GM21367 (cell line): ENCODE data around the gene GAK.

Experiments
- ATAC-seq: cut with Tn5 transposase; IDR thresholded peaks from one replicate; pipeline ENCODE4 v1.9.1; 2021; ENCODE audit not compliant: unreplicated experiment

The GAK gene

DNA sequence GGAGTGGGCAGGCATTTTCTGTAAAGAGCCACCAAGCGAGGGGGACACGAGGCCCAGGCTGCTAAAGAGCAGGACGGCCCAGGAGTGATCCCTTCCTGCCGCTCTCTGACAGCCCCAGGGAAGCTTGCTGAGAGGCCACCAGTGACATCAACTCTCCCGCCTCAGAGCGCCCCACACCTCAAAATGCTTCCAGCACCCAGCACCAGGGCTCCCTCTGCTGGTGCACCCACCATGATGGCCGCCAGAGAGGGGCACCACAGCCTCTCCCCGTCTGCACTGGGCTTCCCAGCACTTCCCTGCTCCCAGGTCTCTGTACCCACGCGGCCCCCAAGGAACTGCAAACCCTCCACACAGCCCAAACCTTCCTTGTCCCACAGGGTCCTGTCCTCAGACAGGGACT lies 40.4 kb downstream of the GAK start:
- no peak for ATAC-seq

DNA sequence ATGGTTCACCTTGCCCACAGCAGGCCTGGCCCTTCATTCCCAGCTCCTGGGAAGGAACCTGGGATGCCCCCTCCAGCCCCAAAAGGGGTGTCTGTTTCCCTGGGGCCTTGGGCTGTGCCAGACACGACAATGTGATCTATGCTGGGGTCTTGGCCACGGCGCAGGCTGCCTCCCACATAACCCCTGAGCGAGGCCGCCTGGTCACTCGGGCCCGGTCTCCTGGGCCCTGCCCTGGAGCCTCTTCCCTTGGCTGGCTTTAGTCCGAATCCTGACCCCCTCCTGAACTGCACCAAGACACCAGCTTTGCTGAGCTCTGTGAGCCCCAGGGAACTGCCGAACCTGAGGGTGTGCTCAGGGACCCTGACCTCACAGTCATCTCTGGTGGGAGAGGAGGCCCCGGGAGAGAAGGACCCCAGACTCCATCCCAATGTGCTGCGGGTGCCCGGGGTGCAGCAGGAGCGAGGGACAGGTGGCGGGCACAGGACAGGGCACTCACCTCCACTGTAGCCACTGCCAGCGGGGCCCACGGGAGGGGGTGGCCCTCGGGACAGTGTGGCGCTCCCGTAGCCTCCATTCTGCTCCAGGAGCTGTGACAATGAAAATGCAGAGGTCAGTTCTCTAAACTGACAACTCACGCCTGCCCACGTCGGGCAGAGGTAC lies 42.0 kb downstream of the GAK start:
- no peak for ATAC-seq

DNA sequence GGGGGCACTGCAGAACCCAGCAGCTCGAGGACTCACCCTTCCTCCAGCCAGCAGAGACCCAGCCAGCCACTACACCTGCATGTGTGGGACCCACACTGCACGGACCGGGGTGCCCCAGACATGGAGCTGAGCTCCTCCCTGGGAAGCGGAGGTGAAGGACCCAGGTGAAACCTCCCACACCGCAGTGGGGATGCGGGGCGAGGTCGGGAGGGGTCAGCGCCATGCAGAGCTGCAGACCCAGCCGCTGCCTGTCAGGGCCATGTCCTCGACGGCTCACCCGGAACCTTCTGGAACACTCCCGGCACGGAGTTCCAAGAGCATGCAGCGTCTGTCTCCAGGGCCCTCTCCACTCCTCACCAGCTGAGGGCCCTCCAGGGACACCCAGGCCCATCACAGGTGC lies 42.6 kb downstream of the GAK start:
- ATAC-seq, result no peak

DNA sequence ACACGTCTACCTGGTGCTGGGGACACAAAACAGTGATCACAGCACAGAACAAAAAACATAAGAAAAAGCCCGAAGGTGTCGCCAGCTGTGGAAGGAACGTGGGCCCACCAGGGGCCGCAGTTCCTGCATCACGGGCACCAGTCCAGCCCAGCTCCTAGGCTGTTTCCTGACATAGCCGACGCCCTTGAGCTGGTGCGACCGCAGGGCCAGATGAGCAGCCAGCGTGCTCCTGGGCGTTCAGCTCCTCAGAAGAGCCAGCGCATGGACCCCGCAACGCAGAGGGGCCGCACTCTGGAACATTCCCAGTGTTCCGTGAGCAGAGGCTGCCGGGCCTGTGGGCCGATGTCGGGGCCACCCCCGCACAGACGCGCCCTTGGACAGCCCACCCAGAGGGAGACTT lies 44.1 kb downstream of the GAK start:
- no peak for ATAC-seq

DNA sequence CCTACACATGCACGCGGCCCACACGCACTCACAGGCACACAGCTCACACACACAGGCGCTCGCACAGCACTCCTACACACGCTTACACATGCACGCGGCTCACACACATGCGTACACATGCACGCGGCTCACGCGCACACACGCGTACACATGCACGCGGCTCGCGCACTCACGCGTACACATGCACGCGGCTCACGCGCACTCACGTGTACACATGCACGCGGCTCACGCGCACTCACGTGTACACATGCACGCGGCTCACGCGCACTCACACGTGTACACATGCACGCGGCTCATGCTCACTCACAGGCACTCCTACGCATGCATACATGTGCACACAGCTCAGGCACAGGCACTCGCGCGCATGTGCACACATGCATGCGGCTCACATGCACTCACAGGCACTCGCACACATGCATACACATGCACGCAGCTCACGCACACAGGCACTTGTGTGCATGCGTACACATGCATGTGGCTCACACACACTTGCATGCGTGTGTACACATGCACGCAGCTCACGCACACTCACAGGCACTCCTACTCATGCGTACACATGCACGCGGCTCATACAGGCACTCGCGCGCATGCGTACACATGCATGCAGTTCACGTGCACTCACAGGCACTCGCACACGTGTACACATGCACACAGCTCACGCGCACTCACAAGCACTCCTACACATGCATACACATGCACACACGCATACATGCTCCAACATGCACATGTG lies 44.9 kb downstream of the GAK start:
- no peak for ATAC-seq

DNA sequence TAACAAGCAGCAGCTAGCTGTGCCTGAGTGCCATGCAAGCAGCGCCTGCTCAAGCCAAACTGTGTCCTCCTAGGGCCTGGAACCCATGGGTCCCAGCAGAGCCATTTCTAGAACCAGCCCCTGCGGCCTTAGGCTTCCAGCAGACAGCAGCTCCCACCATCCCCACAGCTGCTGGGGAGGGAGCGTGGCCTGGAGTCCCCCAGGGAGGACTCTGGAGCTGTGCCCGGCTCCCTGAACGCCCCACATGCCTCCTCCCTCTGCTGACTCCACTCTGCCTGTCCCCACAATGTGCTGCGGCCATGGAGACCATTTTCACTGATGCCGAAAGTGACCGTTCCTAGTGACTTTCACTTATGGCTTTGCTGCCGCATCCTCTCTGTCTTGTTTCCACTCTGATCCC lies 45.9 kb downstream of the GAK start:
- no peak for ATAC-seq

DNA sequence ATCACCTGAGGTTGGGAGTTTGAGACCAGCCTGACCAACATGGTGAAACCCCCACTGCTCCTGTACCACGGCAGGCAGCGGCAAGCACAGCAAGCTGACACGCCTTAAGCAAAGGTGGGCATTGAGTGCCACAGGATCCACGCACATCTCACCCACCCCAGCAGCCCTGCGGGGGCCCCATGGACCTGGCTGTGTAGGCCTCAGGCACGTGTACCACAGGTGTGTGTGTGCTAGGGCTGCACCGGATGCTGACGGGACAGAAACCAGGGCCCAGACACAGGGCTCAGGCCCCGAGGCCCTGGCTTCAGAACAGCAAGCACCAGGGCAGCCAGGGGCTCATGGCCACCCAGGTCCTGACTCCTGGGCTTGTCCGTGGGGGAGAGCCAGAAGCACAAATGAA lies 46.8 kb downstream of the GAK start:
- ATAC-seq, result no peak

DNA sequence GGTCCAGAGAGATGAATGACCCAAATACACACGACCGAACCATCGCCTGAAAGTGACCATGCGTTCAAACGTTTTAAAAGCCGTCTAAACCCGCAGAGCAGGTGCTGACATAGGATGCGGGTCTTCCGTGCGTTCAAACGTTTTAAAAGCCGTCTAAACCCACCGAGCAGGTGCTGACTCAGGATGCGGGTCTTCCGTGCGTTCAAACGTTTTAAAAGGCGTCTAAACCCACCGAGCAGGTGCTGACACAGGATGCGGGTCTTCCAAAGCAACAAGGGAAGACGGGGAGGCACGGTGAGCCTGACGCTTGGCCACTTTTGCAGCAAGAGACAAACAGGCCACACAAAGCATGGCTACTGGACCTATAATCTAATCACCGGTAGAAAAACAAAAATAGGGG lies 47.2 kb downstream of the GAK start:
- ATAC-seq, result no peak

DNA sequence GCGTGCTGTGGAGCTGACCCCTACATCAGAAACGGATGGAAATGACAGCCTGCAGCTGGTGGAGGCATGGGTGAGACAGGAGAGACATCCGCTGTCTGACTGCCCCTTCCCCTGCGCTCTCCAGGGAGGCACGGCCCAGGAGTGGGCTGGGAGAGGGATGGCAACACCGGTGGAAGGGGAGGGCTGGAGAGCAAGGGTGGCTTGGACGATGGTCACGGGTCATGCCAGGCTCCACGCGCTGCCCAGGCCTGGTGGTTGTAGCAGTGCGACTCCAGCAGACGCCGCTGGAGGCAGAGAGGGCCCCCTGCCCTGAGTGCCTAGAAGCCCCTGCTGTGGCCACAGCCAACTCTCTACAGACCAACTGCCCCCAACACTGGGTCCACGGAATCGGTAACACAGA lies 47.9 kb downstream of the GAK start:
- no peak for ATAC-seq

DNA sequence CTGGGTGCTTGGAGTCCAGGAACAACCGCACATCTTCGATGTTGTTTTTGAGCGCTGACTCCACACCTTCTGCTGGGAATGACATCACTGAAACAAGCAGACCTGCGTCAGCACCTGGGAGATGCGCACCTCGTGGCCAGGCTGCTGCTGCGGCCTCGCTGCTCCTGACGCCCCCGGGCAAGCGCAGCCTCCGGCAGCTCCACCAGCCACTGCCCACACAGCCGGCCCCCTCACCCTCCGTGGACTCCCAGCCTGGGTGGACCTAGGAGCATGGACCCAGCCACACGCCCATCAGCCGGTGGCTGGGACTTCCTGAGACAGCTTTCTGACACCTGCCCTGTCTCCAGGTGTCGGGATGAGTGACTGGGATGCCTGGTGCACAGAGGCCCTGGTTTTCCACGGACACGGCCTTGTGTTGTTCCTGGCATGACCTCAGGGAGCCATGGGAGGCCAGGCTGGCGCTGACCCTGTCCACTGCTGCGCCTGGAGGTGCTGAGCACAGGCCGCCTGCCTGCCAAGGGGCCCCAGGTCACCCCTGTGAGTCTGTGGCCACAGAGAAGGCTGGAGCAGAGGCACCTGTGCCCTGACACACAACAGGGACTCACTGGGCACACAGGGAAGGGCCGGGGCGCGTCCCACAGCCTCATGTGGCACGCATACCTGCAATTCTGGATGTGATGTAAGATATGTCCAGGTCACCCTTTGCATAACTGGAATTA lies 48.6 kb downstream of the GAK start:
- no peak for ATAC-seq

DNA sequence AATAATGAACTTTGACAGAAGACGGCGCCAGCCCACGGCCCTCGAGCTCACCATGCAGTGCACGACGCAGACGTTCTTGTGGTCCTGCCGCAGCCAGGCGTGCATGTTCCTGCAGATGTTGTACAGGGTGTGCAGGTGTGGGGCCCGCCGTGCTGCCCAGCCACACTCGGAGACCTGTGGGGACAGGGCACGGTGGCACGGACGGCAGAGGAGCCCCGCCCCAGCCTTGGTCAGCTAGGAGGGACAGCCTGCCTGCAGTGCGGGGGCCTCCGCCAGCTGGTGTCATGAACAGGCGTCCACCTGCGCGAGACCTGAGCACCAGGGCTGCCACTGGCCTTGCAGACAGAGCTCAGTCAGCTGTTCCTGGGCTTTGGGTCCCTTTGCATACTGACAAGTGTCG lies 49.5 kb downstream of the GAK start:
- no peak for ATAC-seq

DNA sequence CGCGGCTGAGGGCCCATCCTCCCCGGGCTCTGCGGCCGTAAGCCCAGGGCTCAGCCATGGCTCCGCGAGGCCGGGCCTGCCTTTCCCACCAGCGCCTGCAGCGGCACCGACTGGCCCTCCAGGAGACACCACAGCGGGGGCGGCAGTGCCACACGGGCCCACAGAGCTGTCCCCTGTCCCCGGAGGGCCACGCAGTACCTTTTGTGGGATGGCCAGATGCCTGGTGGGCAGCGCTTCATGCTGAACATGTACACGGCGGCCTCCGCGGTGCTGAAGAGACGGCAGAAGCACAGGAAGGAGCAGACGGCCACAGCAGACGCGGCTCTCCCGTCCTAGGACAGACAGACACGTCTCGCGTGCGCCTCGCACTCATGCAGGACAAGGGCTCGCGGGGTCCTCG lies 50.4 kb downstream of the GAK start:
- no peak for ATAC-seq

DNA sequence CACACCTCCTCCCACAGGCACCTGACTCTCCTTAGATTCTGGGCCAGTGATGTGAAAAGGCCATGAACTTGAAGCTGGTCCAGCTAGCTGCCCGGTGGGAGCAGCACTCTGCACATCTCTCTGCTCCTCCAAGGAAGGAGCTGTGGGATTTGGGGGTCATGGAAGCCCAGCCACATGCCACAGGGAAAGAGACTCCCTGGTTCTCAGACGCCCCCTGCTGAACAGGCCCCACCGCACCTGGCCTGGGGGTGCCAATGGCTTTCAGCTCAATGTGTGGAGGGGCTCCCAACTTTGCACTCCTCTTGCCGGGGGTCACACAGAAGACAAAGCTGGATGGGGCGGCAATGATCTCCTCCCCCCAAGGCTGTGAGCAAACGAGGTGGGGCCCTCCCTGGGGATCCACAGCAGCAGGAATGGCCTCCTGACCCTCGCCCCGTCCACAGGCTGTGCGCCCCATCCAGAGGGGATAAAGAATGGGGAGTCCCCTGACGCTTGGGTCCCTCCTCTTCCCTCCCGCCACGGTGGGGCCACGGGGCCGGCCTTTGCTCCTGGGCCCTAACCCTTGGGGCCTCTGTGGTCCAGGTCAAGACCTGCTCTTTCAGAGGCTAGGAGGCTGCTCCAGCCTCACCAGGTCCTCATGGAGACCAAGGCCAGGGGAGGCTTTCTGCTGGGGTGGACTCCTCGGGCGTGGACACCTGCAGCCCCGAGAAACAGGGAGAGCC lies 51.3 kb downstream of the GAK start:
- ATAC-seq, result no peak

DNA sequence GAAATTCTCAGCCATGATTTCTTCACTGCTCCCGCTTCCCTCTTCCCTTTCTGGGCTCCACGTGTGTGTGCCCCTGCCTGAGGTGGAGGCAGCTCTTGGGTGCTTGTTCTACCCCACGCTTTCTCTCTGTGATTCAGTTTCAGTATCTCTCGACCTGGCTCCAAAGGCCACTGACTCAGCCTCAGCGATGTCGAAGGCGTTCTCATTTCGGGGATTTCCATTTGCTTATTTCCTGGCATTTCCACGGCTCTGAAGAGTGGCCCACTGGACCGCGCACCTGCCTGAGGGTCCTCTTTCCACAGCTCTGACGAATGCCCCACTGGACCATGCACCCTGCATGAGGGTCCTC lies 52.4 kb downstream of the GAK start:
- no peak for ATAC-seq

DNA sequence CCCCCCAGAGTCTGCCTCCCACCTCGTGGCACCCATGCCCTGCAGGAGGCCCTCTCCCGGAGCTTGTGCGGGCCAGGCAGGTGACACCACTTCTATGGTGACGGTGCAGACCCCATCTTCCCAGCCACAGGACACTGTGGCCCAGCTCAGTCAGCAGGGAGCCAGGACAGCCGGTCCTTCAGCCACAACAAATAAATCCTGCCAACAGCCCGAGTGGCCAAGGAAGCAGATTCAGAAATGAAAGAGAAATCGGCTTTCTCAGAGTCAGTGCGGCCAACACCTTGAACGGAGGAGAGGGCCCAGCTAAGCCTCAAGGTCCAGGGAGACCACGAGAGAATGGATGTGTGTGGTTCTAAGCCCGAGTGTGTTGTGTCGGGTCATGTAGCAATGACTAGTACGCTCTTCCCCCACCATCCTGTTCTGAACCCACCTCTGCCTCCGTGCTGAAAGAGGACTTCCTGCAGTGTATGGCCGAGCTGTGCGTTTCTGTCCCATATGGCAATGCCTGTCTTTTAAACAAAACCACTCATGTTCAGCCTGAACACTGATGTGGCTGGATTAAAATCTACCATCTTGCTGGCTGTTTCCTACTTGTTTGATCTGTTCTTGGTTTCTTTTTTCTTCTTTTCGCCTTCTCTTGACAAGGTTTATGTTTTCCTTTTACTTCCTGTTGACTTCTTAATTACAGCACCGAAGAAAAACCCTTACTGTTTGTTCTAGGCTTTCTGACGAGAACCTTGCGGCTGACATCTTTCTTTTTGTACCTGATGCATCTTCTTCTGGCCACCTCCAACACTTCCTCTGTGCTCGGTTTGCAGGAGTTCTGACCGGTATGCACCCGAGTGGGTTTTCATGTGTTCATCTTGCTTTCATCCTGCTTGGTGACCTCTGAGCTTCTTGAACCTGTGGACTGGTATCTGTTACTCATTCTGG lies 53.1 kb downstream of the GAK start:
- ATAC-seq, result no peak

DNA sequence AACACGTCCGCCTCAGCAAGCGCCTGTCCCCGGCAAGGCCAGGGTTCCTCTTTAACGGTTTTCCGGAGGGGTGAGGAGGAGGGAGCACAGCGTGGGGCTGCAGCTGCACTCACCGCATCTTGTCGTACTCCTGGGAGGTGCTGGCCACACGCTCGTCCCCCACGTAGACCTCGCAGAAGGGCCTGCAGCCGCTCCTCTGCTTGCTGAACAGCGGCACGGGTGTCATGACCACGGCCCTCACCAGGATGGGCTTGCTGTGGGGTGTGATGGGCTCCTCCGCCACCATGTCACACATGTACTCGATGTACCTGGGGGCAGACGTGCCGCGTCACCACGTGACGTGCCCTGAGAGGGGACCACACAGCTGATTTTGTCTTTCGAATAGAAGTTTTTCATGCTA lies 54.6 kb downstream of the GAK start:
- ATAC-seq, result no peak

DNA sequence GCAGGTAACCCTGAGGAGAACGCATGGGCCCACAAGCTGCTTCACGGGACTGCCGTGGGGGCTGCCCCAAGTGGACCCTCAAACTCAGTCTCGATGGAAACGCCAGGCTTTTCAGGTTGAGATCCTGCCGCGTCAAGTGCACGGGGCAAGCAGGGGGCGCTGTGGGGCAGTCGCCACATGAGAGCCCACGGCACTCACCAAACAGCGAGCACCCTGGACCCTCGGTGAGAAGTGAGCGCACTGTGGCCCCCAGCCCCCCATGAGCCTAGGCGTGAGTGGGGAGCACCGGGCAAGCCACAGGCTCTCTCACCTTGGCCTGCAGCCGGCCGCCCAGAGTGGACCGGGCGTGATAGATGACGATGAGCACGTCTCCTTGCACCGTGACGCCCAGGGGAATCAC lies 55.3 kb downstream of the GAK start:
- no peak for ATAC-seq

DNA sequence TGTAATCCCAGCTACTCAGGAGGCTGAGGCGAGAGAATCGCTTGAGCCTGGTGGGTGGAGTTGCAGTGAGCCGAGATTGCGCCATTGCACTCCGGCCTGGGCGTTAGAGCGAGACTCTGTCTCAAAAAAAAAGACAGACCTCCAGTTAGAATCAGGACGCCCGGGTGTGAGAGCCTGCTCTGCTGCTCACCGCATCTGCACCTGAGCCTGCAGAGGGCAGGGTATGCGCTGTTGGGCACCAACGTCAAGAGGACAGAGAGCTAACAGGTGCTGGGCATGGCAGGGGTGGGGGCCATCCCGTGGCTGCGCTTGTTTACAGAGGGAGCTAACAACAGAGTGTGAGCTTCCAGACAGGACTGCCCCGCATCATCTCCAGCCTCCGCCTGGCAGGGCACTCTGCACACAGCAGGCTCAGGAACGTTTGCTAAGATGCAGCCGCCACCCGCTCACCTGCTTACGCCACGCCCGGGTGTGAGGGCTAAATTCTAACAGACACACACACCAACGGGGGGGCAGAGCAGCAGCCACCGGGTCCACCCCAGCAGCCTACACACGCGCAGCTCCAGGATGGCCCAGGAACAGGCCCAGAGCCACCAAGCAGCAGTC lies 56.2 kb downstream of the GAK start:
- ATAC-seq, result no peak

DNA sequence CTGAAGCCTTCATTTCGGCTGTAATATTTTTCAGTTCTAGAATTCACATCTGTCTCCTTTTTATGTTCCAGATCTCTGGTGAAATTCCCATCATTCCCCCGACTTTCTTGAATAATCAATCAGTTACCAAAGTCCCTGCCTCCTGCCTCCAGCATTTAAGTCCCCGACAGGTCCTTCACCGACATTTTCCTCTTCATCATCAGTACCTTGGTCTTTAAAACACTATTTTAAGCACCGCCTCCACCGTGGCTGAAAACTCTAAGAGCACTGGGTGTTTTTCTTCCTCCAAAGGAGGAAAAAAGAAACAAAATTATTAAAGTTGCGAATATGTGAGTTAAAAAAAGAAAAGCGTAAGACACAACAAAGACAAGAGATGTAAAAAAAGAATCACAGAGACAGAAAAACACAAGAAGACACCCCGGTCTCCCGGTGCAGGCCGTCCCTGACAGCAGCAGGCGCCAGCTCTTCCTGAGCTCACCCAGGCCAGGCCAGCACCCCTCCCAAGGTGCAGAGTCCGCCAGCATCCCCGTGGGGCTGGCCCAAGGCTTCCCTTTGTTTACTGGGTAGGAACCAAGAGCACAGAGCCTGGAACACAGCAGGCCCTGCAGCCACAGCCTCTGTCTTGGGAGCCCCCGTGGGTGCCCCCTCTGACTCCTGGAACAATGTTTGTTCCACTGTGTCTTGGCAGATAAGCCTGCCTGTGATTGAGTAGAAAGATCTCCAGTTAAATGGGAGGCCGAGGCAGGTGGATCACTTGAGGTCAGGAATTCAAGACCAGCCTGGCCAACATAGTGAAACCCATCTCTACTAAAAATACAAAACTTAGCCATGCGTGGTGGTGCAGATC lies 56.9 kb downstream of the GAK start:
- no peak for ATAC-seq
